Effector memory CD4-positive, alpha-beta T cell (primary cell): ENCODE measurements around the gene CD52.
A peak's percentile ranks its signal among the peaks of the same experiment; 100 is the strongest.

Experiments used
- DNase-seq, 3 donors: peaks; one replicate each; pipeline ENCODE4 v3.0.0-alpha.2; 2020
- H3K27ac ChIP-seq: 2 replicates; pipeline ENCODE4 v1.7.0; 2013; ENCODE audit warnings: mild to moderate bottlenecking, low read length, moderate library complexity; ENCODE audit not compliant: insufficient read depth, poor library complexity, severe bottlenecking
- H3K27me3 ChIP-seq: replicated peaks from 2 replicates; pipeline ENCODE4 v1.7.0; 2013; ENCODE audit warnings: mild to moderate bottlenecking, low read length; ENCODE audit not compliant: insufficient read depth, control insufficient read depth, poor library complexity, severe bottlenecking
- H3K36me3 ChIP-seq: 2 replicates; pipeline ENCODE4 v1.7.0; 2013; ENCODE audit warnings: mild to moderate bottlenecking, low read length, moderate library complexity; ENCODE audit not compliant: control insufficient read depth, insufficient read depth
- H3K4me1 ChIP-seq: 2 replicates; pipeline ENCODE4 v1.7.0; 2013; ENCODE audit warnings: low read length, mild to moderate bottlenecking; ENCODE audit not compliant: control insufficient read depth, insufficient read depth, poor library complexity, severe bottlenecking
- H3K4me3 ChIP-seq: 2 replicates; pipeline ENCODE4 v1.7.0; 2013; ENCODE audit warnings: low read length, low read depth, mild to moderate bottlenecking; ENCODE audit not compliant: insufficient read depth, poor library complexity, severe bottlenecking
- H3K9me3 ChIP-seq: 2 replicates; pipeline ENCODE4 v1.7.0; 2013; ENCODE audit warnings: mild to moderate bottlenecking, low read length, moderate library complexity; ENCODE audit not compliant: control insufficient read depth

The CD52 gene

DNA sequence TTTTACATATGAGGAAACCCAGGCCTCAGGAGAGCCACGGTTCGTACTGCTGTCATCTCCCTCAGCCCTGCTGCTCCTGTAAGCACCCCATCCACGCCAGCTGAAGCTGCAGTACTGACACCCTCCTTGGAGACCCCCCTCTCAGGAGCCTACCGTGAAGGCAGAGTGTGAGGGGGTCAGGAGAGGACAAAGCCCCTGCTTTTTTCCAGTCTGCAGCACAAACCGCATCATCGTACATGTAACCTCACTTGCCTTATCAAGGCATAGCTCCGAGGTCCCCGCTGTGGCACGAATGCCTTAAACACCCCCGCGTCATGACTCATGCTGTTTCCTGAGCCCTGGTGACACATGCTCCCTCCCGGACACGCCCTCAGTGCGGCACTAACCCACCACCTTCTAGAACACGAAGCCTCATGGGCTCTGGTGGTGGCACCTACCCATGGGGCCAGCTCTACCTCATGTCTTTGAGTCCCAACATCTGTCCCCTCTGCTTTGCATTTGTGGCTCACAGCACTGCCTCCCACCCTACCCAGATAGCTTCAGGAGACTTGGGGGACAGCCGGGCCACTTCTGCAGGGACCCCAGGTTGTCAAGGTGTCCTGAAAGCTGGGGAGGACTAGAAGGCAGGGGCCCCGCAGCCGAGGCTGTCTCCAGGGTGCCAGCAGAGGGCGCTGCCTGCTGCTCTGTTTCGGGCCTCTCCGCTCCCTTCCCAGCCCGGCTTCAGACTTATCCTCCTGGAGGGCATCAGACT is 33.0 kb upstream of the CD52 start:
- no peaks in the 10 kb centered on the region for H3K9me3 ChIP-seq
- peak overlapping the region; percentile 89 for H3K27ac ChIP-seq
- H3K4me1 ChIP-seq = peaks cover 94% of the 10 kb centered on the region
- H3K4me3 ChIP-seq = peak overlapping the region; percentile 23
- no peaks in the 10 kb centered on the region for H3K27me3 ChIP-seq
- peak; percentile 87 to 94 (median 90) for DNase-seq
- peaks cover 10% of the 10 kb centered on the region for H3K36me3 ChIP-seq

DNA sequence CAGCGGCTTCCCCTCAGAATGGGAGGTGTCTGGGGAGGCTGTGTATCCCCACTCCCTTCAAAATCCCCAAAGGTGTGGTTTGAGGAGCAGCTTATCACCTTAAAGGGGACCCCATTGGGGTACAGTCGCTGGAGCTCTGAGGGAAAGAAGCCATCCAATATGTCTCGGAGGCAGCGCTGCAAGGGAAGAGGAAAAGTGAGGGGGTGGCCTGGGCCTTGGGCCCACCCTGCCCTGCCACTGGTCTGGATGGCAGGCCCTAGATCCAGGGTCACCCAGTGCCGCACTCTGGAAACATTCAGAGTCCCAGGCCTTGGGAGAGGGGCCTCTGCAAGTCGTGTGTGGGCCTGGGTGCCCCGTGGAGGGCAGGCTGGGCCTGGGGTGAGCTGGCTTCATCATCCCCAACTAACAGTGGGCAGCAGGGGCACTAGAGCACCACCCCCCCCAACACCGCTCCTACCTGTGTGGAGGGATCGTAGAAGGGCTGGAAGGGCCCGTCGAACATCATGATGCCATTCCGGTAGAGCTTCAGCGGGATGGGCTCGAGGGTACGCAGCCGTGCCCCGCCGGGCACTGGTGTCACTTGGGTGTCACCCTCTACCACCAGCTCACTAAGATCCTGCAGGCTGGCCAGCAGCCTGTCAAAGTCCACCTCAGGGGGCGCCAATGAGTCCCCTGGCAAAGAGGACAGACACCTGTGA is 32.2 kb upstream of the CD52 start:
- Histone ChIP-seq H3K27me3 (no peaks in the 10 kb centered on the region), H3K9me3 (no peaks in the 10 kb centered on the region), H3K4me3 (no peak overlapping the region), H3K27ac (peak overlapping the region; percentile 89), H3K4me1 (peaks cover 99% of the 10 kb centered on the region), H3K36me3 (peaks cover 10% of the 10 kb centered on the region)
- no peak for DNase-seq

DNA sequence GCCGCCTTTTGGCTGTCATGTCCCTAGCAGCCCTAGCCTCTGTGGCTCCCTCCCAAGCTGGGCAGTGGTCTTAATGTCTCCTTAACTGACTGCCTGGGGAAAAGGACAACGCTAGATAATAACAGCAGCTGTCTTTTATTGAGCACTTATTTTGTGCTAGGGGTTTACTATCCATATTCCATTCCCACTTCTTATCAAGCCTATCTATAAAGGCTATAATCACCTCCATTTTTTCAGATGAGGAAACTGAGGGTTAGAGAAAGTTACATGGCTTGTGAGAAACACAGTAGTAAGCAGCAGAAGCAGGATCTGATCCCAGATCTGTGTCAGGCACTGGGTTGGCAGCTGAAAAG is 31.7 kb upstream of the CD52 start:
- H3K4me3 ChIP-seq = no peak overlapping the region
- H3K27me3 ChIP-seq = no peaks in the 10 kb centered on the region
- no peak for DNase-seq
- no peaks in the 10 kb centered on the region for H3K9me3 ChIP-seq
- peaks cover 99% of the 10 kb centered on the region for H3K4me1 ChIP-seq
- peak overlapping the region; percentile 89 for H3K27ac ChIP-seq
- H3K36me3 ChIP-seq = peaks cover 6% of the 10 kb centered on the region

DNA sequence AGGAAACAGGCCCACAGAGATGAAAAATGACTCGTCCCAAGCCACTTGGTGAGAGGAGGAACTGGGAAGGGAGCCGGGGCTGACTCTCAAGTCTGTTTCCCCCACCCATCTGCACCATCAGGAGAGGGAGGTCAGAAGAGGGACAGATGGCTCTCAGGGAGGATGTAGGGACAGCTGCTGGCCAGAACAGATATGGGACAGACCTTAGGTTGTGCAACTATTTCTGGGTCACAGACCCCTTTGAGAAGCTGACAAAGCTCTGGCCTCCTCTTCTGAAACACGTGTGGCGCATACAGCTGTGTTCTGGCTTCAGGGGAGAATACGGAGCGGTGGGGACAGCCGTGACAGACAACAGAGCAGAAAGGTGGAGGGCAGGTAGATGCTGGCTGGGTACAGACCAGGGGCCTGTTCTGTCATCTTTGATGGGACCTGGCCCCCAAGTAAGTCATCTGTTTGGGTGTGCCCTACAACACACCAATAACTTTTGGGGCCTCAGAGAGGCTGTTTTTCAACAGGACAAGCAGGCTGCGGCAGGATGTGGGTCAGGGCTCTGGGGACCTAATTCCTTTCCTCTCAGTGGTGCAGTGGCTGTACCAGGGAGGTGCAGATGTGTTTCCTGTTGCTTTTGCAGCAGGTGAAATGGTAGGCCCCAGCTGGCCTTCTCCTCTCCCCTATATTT is 30.6 kb upstream of the CD52 start:
- Histone ChIP-seq H3K4me1 (peaks cover 99% of the 10 kb centered on the region), H3K27ac (peak overlapping the region; percentile 89), H3K36me3 (no peaks in the 10 kb centered on the region), H3K4me3 (no peak overlapping the region), H3K27me3 (no peaks in the 10 kb centered on the region), H3K9me3 (no peaks in the 10 kb centered on the region)
- DNase-seq = peak; percentile 63 to 74 (median 65)

DNA sequence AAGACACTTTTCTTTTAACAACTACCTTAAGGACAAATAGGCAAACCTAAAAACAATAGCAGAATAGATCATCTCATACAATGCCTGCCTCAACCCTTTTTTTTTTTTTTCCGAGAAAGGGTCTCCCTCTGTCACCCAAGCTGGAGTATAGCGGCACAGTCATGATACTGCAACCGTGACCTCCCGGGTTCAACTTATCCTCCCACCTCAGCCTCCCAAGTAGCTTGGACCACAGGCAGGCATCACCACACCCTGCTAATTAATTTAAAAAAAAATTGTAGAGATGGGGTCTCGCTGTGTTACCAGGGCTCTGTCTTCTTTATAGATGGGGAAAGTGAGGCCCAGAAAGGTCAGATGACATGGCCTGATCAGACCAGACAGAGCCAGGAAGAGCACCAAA is 29.9 kb upstream of the CD52 start:
- peak overlapping the region; percentile 89 for H3K27ac ChIP-seq
- no peaks in the 10 kb centered on the region for H3K27me3 ChIP-seq
- DNase-seq = no peak
- H3K4me3 ChIP-seq = no peak overlapping the region
- peaks cover 93% of the 10 kb centered on the region for H3K4me1 ChIP-seq
- H3K9me3 ChIP-seq = no peaks in the 10 kb centered on the region
- no peaks in the 10 kb centered on the region for H3K36me3 ChIP-seq

DNA sequence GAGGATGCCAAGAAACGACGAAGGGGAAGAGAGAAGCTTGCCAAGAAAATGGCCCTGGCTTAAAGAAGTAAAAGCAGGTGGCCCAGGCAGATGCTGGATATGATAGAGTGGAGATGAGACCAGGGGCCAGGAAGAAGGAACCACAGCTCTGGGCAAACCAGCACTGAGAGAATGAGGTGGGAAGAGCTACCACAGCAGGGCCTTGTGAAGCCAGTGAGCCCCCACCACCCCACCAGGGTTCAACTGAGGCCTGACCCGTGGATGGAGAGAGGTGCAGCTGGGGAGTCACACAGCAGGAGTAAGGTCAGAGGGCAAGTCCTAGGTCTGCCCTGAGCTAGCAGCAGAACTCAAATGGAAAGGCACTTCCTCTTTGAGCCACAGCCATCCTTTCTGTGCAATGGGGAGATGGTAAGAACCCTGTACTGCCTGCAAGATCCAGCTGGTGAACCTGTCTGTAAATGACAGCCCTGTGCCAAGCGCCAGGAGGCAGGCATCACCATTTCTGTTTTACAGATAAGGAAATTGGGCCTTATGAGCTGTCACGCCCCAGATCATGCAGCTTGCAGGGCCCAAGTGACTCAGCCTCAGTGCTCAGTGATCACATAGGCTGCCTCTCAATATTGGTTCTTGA is 29.3 kb upstream of the CD52 start:
- H3K27ac ChIP-seq = peak overlapping the region; percentile 89
- H3K4me1 ChIP-seq = peaks cover 87% of the 10 kb centered on the region
- DNase-seq = peak in 1 of 3 donors; percentile 56
- H3K36me3 ChIP-seq = no peaks in the 10 kb centered on the region
- no peak overlapping the region for H3K4me3 ChIP-seq
- no peaks in the 10 kb centered on the region for H3K9me3 ChIP-seq
- no peaks in the 10 kb centered on the region for H3K27me3 ChIP-seq

DNA sequence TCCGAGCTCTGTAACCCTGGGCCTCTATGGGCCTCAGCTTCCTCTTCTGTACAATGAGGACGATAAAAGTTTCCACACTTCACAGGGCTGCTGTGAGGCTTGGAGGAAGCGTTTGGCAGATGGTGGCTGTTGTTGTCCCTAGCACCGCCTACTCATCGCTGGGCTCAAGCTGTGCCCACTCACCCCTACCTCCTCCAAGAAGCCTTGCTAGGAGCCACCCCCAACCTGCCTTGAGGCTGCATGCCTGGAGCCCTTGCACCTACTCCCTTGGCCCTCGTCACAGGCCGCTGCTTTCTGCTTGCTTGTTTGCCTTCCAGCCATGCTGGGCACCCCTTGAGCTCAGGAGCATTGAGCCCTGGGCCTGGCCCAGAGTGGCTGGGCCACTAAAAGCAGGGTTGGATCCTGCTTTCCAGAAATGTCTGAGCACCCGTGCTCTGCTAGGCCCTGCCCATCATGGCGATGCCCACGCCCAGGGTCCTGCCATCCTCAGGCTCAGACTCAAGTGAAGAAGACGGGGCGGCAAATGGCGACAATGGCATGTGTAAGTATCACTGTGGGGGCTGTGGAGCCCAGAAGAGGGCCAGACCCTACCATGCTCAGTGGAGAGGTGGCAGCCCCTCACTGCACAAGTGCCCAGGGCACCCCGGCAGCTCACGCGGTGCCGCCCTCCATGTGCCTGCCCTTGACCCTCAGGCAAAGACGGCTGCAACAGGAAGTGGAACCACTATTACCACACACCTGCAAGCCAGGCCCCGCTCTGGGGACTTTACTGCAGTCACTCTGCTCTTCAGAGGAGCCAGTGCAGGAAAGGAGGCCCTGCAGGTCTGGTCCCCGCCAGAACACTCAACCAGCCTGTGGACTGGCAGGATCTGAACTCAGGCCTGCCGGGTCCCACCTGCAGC is 28.3 kb upstream of the CD52 start:
- no peak overlapping the region for H3K4me3 ChIP-seq
- no peaks in the 10 kb centered on the region for H3K9me3 ChIP-seq
- H3K36me3 ChIP-seq = no peaks in the 10 kb centered on the region
- peaks cover 77% of the 10 kb centered on the region for H3K4me1 ChIP-seq
- peak overlapping the region; percentile 89 for H3K27ac ChIP-seq
- DNase-seq = no peak
- no peaks in the 10 kb centered on the region for H3K27me3 ChIP-seq

DNA sequence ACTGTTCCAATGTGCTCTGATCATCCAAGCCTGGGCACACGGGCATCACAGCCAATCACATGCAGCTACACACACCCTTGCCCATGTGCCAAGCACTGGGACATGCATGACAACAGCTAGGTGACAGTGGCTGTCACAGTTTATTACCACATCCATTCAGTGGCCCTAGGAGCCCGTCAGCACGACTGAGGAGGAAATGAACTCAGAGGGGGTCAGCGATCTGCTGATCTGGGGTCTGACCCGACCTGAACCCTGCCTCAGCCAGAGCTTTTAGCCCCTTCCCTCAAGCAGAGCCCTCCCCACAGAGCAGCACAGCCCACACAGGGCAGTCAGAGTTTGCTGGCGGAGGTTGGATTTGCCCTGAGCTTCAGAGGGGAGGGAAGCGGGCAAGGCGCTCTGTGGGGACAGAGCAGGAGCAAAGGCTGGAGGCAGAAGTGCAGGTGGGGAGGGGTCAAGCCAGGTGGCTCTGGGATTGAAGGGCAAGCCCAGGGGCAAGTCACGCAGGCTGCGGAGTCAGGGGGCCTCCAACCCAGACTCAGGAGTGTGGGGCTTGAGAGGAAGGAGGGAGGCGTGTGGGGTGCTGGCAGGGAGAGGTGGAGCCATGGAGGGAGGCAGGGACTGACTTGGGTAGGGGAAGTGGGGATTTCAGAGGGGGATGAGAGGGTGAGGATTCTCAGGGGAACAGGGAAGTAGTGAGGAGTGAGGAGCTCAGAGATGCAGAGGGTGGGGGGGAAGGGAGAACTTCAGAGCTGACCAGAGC is 27.5 kb upstream of the CD52 start:
- DNase-seq = no peak
- Histone ChIP-seq H3K9me3 (no peaks in the 10 kb centered on the region), H3K4me1 (peaks cover 69% of the 10 kb centered on the region), H3K36me3 (no peaks in the 10 kb centered on the region), H3K27me3 (no peaks in the 10 kb centered on the region), H3K27ac (peak overlapping the region; percentile 89), H3K4me3 (no peak overlapping the region)

DNA sequence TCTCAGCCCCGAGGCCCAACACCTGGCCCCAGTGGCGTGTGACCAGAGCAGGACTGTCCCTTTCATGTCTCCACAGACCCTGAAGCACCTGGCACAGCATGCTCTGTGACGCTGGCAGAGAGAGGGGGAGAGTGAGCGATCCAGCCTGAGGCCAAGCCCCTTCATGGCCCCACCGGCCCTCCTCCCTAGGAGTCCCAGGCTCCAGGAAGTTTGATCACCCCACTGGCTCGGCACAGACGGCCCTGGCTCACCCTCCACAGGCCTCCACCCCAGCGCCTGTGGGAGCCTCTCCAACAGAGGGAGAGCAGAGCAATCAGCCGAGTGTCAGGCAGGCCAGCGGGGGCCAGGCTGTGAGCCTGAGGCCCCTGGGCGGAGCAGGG is 26.9 kb upstream of the CD52 start:
- H3K4me1 ChIP-seq = peaks cover 64% of the 10 kb centered on the region
- H3K27me3 ChIP-seq = no peaks in the 10 kb centered on the region
- no peak overlapping the region for H3K4me3 ChIP-seq
- no peaks in the 10 kb centered on the region for H3K9me3 ChIP-seq
- no peaks in the 10 kb centered on the region for H3K36me3 ChIP-seq
- DNase-seq = no peak
- H3K27ac ChIP-seq = peak overlapping the region; percentile 89
